Subcutaneous adipose tissue (tissue), 4 donors: ENCODE data around the gene FASTK. TPM values are rescaled to one million over a fixed set of nuclear protein-coding genes. Genes with fewer than 3 reads are reported as not detected.

Experiments used
- total RNA-seq, 4 donors: library from RNA; depleted of rRNA; stranded (reverse); fragments of >200 nt; gene quantifications; one replicate each; pipeline ENCODE4 v1.1.0, GENCODE V29; 2016
- TF ChIP-seq, protein P1 (sequence below): fragments of 450-650 bp; IDR thresholded peaks from one replicate; pipeline ENCODE4 v1.5.1; 2016; ENCODE audit warnings: low read depth, mild to moderate bottlenecking, control low read depth, antibody characterized with exemption, moderate library complexity

The FASTK gene, protein sequence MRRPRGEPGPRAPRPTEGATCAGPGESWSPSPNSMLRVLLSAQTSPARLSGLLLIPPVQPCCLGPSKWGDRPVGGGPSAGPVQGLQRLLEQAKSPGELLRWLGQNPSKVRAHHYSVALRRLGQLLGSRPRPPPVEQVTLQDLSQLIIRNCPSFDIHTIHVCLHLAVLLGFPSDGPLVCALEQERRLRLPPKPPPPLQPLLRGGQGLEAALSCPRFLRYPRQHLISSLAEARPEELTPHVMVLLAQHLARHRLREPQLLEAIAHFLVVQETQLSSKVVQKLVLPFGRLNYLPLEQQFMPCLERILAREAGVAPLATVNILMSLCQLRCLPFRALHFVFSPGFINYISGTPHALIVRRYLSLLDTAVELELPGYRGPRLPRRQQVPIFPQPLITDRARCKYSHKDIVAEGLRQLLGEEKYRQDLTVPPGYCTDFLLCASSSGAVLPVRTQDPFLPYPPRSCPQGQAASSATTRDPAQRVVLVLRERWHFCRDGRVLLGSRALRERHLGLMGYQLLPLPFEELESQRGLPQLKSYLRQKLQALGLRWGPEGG
- total RNA-seq: 10 to 100 TPM; 36.8 to 88.9 (median 44.0) TPM

DNA sequence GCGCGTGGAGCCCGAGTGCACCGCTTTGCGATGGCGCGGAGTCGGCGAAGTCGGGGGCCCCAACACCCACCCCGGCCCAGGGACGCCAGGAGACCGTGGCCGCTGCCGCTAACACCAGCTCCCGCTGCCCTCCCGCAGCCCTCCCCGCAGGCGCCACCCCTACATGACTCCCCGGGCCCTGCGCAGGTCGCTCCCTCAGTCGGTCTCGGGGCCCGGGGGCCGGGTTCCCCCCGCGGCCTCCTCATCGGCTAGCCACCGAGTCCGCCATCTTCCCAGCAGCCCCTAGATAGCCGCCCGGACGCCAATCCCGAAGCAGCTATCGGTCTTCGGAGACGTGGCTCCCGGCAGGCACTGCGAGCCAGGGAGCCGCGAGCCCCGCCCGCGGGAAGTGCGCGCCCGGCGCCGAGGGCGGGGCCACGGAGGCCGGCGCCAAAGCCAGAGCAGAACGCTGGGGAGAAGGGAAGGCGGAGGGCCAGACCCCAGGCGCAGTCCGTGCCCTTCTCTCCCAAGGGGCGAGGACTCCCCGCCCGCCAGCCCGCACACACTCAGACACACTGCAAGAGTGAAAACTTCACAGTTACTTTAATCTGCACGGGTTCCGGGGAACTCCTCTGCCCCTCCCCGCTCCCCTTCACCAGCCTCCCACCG, at the start of gene FASTK:
TSS of gene FASTK (minus strand) at position 288 of the 648 bp plus-strand sequence. CDS start at position 245, 43 bp downstream.
- TF ChIP-seq, protein P1, sequence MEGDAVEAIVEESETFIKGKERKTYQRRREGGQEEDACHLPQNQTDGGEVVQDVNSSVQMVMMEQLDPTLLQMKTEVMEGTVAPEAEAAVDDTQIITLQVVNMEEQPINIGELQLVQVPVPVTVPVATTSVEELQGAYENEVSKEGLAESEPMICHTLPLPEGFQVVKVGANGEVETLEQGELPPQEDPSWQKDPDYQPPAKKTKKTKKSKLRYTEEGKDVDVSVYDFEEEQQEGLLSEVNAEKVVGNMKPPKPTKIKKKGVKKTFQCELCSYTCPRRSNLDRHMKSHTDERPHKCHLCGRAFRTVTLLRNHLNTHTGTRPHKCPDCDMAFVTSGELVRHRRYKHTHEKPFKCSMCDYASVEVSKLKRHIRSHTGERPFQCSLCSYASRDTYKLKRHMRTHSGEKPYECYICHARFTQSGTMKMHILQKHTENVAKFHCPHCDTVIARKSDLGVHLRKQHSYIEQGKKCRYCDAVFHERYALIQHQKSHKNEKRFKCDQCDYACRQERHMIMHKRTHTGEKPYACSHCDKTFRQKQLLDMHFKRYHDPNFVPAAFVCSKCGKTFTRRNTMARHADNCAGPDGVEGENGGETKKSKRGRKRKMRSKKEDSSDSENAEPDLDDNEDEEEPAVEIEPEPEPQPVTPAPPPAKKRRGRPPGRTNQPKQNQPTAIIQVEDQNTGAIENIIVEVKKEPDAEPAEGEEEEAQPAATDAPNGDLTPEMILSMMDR: no peak

DNA sequence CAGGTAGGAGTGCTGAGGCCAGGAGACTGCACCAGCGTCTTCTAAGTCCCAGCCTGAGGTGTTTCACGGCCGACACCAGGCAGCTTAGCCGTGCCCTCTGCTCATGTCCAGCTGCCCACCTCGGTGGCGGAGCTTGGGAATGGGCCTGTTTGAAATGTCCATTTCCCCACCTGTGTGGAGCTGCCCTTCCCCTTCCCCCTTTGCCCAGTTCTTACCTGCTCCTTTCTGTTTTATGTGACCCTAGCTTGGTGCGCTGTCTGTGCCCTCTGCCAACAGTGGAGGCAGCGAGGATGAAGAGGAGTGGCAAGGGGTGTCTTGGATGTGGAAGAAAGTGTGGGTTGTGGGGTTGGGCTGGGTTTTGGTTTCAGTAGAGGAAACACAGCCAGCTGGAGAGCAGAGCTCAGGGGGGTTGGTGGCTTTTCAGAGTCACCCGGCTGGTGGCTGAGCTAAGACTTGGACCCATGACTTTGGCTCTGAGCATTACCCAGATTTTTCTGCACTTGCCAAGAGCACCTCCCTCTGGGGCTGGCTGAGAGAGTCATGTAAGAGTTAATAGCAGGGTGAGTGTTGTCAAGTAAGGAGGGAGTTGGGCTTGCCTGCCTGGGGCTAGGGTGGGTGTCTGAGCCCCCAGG, 49.5 kb upstream of the FASTK start:
- TF ChIP-seq, protein P1: no peak

DNA sequence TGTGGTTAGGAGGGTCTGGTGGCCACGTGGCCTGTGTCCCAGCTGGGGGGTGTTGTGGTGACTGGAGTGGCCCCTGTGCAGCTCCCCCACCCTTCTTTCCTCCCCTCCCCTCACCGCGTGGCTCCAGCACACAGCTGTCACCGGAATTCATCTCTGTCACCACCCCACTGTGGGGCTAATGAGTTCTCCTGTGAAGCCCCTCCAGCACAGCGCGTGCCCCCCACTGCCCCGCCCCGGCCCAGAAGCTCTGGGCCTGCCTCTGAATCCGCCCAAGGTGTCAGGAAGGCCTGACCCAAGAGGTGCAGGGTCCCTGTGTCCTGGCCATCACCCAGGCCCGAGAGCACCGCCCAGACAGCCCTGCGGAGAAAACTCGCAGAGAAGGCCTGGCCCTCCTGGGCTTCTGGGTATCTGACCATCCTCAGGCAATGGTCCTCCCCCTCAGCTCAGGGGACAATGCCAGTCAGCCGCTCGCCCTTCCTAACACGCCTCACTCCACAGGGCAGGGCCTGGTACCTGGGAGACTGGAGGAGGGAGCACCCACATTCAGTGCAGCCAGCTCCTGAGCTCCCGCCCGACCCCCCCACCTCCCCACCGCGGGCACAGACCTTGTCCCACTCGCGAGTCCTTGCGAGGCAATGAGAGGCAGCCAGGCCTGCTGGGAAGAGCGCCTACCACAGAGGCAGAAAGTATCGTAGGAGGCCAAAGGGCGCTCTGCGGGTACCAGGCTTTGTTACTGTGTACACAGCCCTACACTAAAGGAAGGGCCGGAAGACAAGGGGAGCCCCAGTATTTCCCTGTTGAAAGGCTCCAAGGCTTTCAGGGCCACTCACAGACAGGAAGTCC, 48.7 kb upstream of the FASTK start:
- TF ChIP-seq, protein P1: no peak

DNA sequence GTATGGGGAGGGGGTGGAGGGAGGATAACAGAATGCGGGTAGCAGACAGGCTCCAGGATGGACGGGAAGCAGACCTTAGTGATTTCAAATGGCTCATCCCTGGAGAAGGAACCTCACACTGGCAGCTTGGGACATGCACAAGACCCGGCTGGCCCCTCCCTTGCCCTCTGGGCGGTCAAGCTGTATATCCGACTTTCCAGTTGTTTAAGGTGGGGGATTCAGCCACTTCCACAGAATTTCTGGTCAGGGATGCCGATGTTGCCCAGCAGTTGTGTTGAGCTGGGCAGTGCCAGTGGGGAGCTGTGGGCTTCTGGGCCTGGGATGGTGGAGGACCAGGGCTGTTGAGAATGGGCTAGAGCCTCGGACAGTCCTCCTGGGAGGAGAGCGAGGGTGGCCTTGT, 48.1 kb upstream of the FASTK start:
- TF ChIP-seq, protein P1: no peak

DNA sequence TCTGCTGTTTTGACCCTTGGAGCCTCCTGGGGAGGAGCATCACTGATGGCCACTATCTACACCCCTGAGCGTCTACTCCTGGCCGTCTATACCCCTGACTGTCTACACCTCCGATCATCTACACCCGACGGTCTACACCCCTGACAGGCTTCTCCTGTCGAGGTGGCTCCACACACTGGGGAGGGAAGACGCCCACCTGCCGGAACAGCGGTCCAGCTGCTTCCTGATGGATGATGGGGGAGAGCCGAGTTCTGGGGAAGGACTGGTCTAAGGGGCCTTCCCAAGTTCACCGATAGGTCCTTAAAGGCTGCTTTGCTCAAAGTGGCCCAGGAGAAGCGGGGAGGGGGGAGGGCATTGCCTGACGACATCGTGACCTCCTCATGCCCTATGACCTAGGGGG, 47.5 kb upstream of the FASTK start:
- TF ChIP-seq, protein P1: no peak

DNA sequence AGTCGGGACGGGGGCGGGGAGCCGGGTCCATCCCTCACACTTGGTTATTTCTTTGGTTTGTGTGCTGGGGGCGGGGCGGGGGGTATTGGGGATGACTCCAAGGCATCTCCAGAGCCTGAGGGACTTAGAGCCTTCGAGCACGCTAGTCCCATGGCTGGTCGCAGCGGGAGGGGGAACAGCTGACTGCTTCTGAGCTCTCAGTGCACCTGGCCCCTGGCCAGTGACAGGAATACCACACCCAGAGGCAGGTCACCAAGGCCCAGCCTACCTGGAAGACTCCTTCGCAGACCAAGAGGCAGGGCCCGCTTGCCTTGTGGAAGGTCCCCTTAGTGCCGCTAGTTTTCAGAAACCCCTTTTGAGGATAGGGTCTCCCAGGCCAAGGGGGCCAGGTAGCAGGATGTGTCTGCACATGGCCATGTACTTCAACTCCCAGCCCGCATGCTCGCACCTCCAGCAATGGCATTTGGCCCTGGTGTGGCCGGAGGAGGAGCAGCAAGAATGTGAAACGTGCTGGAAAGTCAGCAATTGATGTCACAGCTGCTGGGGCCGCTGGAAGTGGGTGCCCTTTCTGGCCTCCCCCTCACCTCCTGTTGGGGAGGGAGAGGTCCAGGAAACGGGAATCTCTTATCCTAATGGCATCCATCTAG, 46.0 kb upstream of the FASTK start:
- TF ChIP-seq, protein P1: no peak
